ENCODE measurements around the gene HSD17B12.

HSD17B12 gene

DNA sequence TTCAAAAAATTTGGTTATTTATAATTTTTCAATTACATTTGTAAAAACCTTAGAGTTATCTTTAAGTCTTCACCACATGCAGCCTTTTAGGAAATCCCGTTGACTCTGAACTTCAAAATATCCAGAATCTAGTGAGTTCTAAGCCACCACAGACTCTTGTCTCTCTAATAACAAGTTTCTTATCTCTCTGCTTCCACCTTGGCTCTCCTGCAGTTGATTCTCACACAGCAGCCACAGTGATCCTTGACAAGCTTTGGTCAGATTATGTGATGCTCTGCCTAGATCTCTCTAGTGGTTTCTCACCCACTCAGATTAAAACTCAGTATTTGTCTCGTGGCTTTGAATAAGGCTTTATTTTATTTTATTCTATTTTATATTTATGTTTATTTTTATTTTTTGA lies 8.6 kb downstream of the HSD17B12 start:
- no peak for DNase-seq

DNA sequence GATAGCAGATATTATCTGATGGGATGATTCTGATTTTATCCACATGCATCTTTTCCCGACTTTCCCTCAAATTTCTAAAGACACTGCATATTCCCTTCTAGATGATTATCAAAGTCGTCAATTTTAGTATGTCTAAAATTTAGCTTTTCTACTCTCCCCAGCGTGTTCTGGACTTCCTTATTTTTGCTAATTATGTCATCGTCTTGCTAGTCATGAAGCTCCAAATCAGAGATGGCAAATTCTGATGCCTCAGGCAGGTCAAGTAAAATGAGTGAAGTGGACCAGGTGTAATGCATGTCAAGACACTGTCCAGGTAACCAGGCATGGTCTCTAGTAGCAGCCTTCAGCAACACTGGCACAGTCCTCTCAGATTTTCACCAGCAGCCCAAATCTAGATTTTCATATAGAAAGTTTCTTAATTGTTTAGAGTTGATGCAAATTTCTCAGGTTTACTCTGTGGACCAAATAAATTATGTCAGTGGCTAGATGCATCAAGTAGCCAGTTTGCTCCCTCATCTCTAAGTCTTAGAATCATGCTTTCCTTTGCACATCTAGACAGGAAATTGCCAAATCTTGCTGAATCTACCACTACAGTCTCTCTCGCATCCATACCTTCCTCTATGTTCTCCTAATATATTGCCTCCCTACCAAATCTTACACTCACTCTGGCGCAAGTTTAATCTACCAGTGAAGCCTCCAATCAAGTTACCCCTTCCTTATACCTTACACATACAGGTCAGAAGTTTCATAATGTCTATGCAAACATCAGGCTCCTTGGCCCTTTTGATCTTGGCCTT lies 10.6 kb downstream of the HSD17B12 start:
- DNase-seq: no peak

DNA sequence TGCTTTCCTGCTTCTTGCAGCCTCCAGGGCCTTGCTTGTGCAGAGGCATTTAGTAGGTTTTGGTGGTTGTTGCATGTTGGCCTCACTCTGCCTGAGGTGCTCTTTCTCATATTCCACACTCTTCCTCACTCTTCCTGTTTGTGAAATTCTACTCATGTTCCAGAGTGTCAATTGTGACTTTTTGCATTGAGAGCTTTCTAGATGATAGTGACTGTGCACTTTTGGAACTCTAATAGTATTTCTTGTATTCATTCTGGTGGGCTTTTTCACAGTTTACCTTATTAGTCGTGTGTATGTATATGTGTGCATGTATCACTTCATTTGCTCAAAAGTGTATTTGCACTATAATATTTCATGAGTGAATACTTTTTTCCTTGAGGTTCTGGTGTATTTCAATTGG lies 11.3 kb downstream of the HSD17B12 start:
- no peak for DNase-seq

DNA sequence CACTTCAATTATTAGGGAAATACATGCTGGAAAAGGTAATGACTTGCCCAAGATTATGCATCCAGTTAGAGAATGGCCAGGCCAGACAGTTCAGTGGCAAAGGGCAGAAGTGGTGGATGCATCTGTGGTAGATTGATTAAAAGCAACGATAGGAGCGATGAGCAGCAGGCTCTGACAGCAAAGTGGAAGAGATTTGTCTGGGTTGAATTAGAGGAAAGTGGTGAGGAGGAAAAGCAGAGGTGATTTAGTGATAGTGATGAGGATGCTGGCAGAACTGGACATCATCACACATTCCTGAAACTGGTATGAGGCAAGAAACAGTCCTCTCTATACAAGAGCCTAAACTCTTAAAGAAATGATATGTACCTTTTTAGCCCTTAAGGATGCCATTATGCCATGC lies 12.5 kb downstream of the HSD17B12 start:
- no peak for DNase-seq

DNA sequence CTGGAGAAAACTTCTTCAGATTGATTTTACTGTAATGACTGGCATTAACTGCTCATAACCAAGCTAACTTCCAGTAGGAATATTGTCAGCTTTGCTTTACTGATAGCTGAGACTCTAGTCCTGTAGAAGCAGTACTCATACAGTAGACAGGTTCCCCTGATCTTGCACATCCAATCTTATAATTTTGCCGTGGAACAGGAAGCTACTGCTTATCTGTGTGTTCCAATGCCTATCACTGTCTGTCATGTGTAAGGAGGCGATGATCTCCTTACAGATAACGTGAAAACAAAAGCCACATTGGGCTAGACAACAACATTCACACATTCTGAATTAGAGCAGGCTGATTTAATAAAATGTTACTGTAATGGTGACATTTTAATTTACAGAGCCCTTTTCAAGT lies 13.2 kb downstream of the HSD17B12 start:
- DNase-seq: no peak

DNA sequence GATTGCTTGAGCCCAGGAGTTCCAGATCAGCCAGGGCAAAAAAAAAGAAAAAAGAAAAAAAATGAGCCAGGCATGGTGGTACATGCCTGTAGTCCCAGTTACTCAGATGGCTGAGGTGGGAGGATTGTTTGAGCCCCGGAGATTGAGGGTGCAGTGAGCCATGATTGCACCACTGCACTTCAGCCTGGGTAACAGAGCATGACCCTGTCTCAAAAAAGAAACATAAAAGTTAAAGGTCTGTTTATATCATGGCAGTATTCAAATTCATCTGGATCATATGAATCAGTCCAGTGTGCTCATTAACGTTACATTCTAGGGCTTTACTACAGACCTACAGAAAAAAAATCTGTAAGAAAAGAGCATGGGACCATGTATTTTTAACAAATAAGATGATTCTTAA lies 13.9 kb downstream of the HSD17B12 start:
- DNase-seq: no peak

DNA sequence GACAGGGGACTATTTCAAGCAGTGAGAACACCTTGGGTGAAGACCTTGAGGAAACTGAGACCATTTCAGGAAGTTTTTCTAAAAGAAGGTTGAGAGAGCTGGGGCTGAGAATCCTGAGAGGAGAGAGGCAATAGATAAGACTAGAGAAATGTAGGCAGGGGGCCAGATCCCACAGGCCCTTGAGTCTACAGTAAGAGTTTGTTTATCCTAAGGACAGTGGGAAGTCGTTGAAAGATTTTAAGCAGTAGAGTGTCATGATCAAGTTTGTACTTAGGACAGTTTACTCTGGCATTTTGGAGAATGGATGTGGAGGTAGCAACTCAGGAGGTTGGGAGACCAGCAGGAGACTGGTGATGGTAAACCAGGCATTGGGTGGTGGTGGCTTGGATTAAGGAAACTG lies 17.1 kb downstream of the HSD17B12 start:
- DNase-seq: no peak

DNA sequence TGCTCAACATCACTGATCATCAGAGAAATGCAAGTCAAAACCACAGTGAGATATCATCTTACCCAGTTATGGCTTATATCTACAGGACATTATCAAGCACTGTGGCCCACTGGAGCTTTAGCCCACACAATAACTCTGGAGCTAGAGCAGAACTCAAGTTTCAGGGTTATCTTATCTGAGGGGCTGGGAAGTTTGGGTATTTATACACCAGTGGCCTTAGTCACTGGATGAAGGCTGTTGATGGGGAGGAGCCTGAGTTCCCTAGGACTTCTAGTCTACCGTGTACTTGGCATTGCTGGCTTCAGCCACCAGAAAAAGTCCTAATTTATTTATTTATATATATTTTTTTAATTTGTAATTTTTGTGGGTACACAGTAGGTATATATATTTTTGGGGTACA lies 19.3 kb downstream of the HSD17B12 start:
- DNase-seq: no peak

DNA sequence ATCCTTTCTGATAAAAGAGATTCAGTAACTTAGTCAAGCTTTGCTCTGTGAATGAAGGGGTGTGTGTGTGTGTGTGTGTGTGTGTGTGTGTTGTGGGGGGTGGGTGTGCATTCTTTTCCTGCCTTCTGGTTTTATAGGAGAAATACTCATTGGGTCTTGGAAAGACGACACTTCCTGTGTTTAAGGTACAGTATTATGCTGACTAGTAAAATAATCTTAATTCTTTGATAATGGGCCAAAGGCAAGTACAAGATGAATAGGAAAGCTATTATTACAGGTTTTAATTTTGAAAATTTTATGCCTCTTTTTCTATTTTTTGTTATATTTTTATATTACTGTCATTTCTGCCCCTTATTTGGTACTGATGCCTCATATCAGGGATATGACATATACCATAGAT lies 26.1 kb downstream of the HSD17B12 start:
- no peak for DNase-seq

DNA sequence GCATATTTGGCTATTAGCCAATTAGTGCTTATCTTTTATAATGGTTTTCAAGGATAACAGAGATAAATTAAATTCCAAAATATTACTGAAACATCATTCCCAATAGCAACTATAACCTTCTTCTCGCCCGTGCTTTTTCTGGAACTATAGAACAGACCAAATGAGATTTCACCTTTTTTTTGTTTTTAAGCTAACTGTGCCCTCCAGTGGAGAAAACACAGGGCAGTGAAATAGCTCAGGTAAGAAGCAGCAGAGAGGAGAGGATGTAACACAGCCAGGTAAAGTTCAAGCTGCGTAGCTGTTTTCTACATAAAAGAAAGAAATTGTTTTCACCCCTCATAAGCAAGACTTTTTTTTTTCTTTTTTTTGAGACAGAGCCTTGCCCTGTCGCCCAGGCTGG lies 28.2 kb downstream of the HSD17B12 start:
- no peak for DNase-seq

DNA sequence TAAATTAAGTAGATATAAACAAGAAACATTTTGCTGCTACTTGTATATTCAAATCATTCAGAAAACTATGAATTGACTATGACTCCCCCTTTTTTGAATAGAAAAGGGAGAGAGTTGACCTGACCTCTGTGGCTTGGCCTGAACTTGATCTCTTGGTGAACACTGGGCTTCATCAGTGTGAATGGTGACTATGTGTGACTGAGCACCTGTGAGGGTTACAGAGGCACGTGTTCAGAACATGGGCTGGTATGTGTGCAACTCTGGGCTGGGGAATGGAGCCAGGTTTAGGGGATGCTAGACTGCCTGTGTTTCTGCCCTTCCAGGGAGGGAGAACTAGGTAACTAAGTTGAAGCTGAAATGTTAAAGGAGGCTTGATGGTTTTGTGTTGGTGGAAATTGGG lies 29.2 kb downstream of the HSD17B12 start:
- no peak for DNase-seq

DNA sequence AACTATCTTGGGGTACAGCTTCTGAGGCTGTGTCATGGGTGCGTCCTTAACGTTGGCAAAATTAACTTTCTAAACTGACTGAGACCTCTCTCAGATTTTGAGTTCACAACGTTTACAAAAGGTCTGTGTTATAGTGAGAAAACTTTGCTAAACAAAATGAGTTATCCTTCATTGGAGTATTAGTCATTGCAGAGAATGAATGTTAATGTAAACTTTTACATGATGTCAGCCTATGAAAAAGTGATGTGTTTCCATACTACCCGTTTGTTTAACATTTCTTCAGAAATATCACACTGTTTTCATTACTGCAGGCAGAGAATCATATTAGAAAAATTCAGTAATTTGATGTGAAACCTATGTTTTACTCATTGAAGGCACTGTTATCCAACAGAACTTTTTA lies 32.1 kb downstream of the HSD17B12 start:
- DNase-seq: no peak

DNA sequence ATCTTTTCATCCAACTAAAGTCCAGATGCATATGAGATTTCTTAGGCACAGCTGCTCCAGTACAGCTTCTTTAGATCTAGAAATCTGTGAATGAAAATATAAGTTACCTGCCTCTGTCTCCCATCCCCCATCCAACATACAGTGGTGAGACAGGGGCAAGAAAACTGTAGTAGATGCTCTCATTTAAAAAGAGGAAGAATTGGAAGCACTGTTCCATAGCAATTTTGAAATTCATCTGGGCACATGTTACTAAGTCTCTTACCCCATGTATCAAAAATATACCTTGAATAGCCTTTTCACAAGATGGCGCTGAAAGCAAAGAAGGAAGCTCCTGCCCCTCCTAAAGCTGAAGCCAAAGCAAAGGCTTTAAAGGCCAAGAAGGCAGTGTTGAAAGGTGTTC lies 37.8 kb downstream of the HSD17B12 start:
- no peak for DNase-seq

DNA sequence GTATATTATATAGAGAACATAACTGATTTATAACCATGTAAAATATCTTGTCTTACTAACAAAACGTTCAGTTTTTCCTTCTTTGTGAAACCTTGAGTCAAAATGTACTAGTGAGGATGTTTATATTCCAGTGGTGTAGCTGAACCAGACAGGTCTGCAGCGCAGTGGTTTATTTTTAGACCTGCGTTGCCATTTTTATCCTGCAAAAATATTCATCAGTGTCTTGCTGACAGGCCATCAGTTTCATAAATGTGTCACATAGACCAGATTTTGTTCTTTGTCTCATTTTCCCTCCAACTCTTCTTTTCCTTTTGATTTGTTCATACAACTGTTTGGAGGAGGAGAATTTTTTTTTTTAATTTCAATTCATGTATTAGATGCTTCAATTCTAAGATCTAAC lies 43.1 kb downstream of the HSD17B12 start:
- DNase-seq: no peak

DNA sequence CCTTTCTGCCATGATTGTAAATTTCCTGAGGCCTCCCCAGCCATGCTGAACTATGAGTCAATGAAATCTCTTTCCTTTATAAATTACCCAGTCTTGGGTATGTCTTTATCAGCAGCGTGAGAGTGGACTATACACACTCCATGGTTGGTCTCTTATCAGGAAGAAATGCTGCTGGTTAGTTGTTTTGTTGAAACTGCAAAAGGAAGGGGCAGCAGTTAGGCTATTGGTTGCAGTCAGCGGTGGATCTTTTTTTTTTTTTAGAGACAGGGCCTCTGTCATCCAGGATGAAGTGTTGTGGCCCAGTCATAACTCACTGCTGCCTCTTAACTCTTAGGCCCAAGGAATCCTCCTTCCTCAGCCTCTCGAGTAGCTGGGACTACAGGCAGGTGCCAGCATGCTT lies 51.7 kb downstream of the HSD17B12 start:
- DNase-seq: no peak

DNA sequence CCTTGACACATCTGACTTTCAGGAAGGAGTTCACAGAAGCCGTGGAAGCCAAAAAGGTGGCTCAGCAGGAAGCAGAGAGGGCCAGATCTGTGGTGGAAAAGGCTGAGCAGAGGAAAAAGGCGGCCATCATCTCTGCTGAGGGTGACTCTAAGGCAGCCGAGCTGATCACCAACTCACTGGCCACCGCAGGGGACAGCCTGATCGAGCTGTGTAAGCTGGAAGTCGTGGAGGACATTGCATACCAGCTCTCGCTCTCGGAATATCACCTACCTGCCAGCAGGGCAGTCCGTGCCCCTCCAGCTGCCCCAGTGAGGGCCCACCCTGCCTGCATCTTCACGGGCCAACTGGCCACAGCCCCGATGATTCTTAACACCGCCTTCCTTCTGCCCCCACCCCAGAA lies 53.7 kb downstream of the HSD17B12 start:
- DNase-seq: no peak

DNA sequence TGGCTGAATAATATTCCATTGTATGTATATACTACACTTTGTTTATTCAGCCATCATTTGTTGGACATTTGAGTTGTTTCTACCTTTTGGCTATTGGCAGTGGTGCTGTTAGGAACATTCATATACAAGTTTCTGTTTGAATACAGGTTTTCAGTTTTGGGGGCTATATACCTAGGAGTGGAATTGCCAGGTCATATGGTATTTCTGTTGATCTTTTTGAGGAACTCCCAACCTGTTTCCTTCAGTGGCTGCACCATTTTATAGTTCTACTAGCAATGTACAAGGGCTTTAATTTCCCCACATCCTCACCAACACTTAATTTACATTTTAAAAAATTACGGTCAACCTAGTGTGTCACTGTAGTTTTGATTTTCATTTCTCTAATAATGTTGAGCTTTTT lies 54.6 kb downstream of the HSD17B12 start:
- no peak for DNase-seq

DNA sequence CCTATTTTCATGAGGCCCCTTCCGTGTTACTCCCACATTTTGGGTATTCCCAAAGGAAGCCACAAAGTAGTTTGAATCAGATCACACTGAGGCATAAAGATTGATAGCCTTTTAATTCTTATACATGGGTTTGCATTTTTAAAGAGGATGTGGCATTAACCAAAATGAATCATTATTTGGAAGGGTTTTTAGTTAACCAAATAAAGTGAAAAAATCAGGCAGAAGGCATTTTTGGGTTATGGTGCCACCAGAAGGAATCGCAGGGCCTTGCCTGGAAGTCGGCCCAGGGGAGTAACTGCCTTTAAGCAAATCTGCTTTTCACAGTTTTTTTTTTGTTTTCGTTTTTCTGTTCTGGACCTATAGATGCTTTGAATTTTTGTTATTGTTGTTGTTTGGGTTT lies 55.4 kb downstream of the HSD17B12 start:
- DNase-seq: no peak

DNA sequence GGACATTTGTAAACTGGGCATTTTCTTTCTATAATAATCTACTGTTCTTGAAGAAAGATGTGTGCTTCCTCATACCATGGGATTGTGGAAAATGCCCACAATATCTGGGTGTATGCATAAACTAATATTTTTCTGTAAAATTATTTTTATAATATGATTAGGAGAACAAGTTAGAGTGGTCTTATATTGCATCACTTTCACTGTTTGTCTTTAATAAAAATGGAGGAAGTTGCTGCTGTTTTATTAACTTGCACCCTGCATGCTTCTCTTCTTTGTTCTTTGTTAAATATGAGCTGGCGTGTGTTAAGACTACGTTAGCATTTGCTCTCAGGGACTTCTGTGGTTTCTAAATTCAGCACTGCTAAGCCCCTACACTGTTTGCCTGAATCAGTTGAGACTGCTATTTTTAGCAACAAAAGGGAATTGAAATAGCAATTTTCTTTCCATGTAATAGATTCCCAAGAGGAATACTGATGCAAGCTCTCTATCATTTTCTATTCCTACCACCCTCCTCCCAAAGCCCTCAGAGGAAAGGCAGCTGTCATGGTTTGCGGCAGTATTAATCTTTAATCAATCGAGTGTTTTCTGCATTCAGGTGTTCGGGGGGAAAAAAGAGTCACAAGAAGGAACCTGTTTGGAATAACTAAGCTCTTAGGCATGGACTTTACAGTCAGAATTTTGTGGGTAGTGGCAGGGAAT lies 56.1 kb downstream of the HSD17B12 start:
- peak; percentile 7 for DNase-seq

DNA sequence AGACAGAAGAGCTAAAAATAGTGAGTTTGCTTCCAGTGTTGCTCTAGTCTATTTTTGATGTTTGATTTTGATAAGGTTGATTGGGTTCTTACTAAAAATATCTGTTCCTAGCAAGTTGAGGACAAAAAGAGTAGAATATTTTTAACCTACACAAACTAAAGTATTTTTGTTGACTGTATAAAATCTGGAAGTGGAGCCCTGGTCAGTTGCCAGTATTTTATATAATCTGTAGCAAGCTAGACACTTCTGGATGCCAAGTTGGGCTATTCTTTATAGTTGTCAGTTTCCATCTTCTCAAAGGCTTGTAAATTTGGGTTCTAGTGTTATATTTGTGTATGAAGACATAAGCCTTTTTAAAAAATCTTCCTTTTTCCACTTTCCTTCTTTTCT lies 56.7 kb downstream of the HSD17B12 start:
- DNase-seq: no peak

DNA sequence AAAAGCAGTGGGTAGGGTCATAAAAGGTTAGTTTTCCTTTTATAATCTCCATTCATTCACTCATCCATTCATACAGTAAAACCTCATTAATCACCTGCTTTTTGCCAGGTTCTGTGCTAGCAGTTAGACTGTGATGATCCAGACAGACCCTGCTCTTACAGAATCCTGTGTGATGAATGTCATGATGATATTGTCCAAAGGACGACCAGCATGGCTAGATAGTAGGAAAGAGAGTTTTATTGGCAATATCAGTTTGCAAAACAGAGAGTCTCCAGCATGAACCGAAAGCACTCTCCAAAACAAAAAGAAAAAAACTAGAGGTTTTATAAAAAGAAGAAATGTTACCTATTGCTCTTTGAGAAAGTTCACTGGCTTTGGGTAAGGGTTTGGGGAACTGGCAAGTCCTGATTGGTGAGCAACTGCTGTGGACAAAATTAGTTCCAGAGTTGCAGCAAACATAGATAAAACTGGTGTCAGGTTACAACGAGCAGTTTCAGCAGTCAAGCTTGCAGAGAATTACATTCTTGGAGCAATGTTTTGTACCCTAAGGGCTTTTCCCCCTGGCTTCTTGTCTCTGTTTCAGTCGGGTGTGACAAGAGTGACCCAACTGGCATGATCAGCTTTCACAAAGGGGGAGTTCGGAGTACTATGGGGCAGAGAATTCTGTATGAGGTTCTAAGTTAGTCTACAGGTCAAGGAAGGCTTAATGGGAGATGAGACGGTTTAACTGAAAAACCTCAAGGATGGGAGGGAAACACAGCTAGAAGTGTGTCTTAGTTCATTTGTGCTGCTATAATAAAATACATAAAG lies 58.3 kb downstream of the HSD17B12 start:
- DNase-seq: no peak

DNA sequence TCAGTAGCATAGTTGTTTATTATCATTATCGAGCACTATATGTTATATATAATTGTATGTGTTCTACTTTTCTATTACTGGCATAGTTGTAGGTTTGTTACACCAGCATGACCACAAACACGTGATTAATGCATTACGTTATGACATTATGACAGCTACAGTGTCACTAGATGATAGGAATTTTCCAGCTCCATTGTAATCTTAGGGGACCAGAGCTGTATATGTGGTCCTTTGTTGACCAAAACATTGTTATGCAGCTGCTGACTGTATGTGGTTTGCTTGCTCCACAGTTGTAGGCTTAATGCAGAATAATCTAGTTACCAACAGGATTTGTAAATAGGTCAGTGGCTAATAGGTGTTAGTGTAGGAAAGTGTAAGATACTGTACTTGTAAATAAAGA lies 66.1 kb downstream of the HSD17B12 start:
- no peak for DNase-seq

DNA sequence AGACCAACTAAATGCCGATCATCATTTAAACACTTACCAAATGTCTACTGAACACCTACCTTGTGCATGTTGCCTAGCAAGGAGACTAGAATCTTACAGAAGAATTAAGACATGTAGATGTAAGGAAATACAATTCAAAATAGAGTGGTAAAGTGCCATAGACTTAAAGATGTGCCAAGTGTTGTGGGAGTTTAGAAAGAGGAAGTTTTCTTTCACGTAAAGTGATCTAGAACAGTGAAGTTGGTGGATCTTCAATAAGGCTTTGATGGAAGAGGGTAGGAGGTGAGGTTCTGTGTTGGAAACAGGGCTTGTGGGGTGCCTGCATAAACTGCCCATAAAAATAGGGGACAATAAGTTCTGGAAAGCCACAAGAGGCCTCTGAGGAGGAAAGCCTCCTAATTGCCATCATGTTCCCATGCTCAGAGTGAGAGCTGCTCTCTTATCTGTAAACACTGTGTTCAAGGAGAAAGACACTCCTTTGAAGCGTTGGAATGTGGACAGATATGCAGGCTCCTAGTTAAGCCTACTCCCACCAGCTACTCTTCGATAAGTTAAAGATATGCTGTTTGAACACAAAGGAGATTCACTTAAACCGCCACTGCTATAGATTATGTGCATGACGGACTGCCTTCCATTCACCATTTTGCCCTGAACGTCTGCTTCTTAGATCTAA lies 66.7 kb downstream of the HSD17B12 start:
- no peak for DNase-seq
